Measurements from ENCODE around the gene SOD3.

Gene SOD3, protein sequence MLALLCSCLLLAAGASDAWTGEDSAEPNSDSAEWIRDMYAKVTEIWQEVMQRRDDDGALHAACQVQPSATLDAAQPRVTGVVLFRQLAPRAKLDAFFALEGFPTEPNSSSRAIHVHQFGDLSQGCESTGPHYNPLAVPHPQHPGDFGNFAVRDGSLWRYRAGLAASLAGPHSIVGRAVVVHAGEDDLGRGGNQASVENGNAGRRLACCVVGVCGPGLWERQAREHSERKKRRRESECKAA
- 0 reads per million in 4 donors for total RNA-seq

DNA sequence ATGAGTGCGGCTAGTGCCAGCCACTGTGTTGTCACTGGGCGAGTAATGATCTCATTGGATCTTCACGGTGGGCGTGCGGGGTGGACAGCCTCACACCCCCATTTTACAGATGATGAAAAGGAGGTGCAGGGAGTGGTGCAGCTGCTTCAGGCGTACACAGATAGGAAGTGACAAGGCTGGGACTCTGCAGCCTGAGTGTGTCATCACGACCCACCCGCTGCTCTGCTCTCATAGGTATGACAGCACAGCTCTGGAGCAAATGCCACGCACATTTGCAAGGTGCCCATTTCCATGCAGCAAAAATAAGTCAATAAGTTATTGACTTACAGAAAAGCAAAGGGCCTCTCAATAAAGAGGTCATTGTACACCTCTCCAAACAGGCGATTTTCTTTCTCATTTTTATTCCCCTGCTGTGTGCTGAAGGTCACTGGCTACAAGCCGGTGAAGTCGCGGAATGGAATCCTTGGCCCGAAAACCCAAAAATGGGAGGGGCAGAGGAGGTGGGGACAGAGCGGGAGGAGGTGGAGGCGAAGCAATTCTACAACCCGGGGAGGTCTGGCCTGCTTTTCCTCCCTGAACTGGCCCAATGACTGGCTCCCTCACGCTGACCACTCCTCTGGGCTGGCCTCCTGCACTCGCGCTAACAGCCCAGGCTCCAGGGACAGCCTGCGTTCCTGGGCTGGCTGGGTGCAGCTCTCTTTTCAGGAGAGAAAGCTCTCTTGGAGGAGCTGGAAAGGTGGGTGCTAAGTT is at the start of gene SOD3:
TSS of gene SOD3 (plus strand) at position 658 of the 750 bp plus-strand sequence. CDS start 3,949 bp downstream, outside the sequence.
- no peak for DNase-seq

DNA sequence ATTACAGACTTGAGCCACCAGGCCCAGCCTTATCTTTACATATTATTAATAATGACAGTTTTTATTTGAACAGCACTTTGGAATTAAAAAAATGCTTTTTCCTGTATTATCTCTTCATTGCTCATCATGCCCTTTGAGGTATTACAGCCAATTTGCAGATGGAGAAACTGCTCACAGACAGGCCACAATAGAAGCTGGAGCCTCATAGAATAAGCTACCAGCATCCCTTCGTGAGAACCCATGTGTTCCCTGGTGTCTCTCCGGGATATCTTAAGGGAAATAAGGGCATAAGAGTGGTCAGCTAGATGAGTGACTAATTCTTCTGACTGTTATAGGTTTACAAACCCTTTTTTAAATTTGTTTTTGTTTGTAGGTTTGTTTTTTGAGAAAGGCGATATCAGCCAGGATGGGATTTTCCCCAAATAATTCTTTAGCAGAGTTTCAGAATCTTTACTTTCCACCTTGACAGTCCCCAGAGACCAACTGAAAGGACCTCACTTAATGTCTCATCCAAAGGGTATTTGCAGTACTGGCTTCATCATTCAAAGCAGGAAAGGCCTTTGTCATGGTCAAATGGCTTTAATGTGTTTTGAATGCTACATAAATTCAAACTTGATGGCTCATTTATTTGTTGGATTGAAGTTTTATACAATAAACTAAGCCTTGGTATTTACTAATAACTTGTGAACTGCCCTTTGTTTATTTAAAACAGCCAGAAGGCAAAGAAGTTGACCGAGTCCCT is 48.0 kb upstream of the SOD3 start:
- no peak for DNase-seq

- DNase-seq, result no peak
Measured at GRCh38 chr4:24748023-24748422, 47.4 kb upstream of the SOD3 start.

DNA sequence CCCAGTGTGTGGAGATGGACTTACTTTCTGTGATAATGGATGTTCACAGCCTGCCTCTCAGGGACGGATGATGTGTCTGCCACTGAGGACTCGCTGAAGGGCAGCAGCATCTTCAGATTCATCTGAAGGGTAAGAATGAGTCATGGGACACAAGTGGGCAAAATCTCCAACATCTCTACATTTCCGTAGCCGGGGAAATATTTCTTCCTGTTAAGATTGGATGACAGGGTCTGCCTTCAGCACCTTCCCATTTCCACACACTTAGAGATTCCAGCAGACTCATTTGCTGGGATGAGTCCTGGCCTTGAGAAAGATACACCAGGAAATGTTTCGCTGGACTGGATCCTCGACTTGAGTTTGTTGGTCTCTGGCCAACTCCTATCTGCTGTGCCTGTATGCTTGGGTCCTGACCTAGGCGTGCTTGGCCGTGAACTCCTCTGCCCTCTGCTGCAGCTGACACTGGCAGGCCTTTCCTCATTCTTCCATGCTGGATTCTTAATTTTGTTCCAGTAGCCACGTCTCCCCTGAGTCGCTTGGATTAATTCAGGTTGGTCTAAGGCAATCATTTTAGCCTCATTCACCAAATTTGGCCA is 46.5 kb upstream of the SOD3 start:
- DNase-seq, result no peak

DNA sequence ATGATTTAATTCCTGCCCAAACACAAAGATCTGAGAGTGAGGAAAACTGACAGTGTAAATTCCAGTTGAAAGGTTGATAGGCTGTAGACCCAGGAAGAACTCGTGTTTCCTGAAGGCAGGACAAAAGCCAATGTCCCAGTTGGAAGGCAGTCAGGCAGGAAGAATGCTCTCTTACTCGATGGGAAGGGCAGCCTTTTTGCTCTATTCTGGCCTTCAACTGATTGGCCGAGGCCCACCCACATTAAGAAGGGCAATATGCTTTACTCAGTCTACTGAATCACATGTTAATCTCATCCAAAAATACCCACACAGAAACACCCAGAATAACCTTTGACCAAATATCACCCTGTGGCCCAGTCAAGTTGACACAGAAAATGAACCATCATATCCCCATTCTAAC is 45.3 kb upstream of the SOD3 start:
- DNase-seq, result no peak

GRCh38 chr4:24751926-24752539 is 43.3 kb upstream of the SOD3 start:
- DNase-seq, result no peak

DNA sequence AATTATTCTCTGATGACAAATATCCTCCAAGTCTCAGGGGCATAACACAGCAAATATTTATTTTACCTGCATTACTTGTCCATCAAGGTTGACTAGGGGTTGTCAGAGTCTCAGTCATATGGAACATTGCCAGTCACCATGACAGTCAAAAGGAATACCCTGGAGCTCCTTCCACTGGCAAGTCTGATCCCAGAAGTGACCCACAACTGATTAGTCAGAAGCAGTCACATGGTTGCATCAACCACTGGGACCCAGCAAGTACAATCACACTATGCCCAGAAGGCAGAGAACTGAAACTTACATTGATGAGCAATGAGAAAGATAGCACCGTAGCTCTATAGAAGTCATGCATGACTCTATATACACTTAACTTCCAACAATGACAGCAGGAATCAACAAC is 41.9 kb upstream of the SOD3 start:
- no peak for DNase-seq

DNA sequence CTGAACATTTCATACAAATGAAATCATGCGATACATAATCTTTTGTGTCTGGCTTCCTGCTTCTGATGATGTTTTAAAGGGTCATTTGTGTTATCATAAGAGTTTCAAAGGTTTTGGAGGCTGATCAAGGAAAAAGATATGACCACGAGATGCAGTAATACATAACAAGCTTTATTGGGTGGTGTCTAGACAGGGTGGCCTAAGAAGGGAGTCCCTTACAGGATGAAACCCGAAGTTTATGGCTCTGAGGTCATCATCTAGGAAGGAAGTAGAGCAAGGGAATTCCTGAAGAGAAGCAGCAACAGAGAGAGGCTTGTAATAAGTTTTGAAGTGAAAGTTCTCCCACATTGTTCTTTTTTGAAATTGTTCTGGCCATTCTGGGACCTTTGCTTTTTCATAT is 40.8 kb upstream of the SOD3 start:
- no peak for DNase-seq

GRCh38 chr4:24763631-24764297 is 31.6 kb upstream of the SOD3 start:
- no peak for DNase-seq

- DNase-seq, result no peak
Measured at GRCh38 chr4:24764345-24764744, 31.0 kb upstream of the SOD3 start.

GRCh38 chr4:24765376-24765988 is 29.9 kb upstream of the SOD3 start:
- DNase-seq, result no peak

DNA sequence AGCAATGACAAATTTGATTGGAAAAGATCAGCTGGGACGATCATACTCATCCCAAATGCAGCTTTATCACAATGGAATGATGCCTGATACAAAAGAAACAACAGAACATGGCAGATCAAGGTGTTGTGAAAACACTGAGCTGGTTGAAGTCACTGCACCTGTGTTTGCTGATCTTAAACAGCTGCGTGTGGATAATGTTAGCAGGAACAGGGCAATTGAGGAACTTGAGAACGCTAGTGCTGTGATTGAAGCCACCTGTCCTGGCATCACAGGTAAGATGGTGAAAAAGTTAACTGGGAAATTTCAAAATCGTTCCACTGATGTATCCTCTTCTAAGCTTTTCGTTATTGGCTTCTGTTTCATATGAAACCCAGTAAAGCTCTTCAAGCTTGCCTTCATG is 27.4 kb upstream of the SOD3 start:
- DNase-seq, result no peak

- no peak for DNase-seq
Measured at GRCh38 chr4:24768604-24769003, 26.8 kb upstream of the SOD3 start.

- no peak for DNase-seq
Measured at GRCh38 chr4:24769571-24769970, 25.8 kb upstream of the SOD3 start.

DNA sequence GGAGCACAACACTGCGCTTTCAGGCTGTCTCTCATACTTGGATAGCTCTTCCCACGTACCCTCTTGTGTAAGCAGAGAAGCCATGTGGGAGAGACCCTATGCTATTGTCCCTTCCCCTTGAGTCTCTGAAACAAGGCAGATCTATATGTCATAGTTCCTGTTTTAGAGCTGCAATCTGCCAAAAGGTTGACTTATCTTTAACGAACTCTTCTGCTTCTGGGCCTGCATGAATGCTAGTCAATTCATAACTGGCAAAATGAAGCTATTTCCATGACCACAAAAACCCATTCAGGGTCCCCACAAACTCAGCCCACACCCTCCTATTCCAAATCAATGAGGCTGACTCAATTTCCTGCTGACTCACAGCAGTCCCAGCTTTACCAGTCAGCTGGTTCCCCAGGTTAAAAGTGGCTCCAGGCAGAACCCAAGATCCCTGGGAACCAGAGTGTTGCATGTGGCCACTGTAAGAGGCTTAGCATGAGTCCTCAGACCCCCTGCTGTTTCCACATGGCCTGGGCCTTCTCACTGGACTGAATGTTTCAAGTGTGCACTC is 25.3 kb upstream of the SOD3 start:
- peak in 1 of 5 donors; percentile 36 for DNase-seq

DNA sequence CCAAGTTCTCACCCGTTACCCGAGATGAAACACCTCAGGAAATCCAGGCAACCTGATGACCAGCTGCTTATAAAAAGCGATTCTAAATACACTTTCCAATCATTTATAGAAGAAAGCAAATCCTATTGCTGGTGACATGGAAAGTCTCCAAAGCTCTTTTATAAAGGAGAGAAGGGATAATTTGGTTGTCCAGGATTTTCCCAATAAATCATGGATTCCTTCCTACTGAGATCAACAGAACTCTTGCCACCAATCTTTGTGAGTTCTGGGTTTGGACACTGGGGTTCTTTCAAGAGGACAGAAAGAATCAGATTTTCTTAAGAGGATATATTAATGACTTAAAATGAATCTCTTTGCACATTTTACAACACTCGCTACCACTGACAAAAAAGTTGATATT is 24.7 kb upstream of the SOD3 start:
- no peak for DNase-seq

DNA sequence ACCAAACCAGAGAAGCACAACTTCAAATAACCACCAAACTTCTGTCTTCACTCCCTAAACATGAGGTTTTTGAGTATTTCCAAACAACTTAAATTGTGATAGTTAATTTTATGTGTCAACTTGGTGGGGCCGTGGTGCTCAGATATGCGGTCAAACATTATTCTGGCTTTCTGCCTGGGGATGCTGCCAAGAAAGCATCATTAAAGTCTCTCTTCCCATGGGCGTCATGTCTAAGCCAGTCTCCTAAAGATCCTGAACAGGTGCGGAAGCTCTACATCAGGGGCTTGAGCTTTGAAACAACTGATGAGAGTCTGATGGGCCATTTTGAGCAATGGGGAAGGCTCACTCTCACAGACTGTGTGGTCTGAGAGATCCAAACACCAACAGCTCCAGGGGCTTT is 24.1 kb upstream of the SOD3 start:
- no peak for DNase-seq

DNA sequence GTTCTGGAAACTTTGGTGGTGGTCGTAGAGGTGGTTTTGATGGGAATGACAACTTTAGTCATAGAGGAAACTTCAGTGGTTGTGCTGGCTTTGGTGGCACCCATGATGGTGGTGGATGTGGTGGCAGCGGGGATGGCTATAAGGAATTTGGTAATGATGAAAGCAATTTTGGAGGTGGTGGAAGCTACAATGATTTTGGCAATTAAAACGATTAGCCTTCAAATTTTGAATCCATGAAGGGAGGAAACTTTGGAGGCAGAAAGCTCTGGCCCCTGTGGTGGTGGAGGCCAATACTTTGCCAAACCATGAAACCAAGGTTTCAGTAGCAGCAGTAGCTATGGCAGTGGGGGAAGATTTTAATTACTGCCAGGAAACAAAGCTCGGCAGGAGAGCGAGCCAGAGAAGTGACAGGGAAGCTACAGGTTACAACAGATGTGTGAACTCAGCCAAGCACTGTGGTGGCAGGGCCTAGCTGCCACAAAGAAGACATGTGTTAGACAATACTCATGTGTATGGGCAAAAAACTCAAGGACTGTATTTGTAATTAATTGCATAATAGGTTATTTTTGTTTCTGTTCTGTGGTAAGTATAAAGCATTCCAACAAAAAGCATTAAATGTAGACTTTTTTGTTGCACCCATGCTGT is 23.2 kb upstream of the SOD3 start:
- DNase-seq, result no peak

GRCh38 chr4:24772952-24773351 is 22.4 kb upstream of the SOD3 start:
- no peak for DNase-seq

GRCh38 chr4:24774452-24774851 is 20.9 kb upstream of the SOD3 start:
- DNase-seq, result no peak

GRCh38 chr4:24775032-24775605 is 20.3 kb upstream of the SOD3 start:
- DNase-seq, result no peak

Measured in T-helper 1 cell (primary cell).